Measurements from ENCODE around the gene INAVA.

GRCh38 chr1:200883118-200883517 is 11.6 kb upstream of the INAVA start:
- no peak for TF ChIP-seq EZH2 (IDR thresholded peaks at IDR 0.05; ENCODE audit: insufficient read depth, poor library complexity, severe bottlenecking)
- TF ChIP-seq EZH2phosphoT487 (IDR thresholded peaks at IDR 0.05; ENCODE audit: insufficient read depth, low read depth): no peak
